ENCODE data around the gene ENTR1.

Gene ENTR1

DNA sequence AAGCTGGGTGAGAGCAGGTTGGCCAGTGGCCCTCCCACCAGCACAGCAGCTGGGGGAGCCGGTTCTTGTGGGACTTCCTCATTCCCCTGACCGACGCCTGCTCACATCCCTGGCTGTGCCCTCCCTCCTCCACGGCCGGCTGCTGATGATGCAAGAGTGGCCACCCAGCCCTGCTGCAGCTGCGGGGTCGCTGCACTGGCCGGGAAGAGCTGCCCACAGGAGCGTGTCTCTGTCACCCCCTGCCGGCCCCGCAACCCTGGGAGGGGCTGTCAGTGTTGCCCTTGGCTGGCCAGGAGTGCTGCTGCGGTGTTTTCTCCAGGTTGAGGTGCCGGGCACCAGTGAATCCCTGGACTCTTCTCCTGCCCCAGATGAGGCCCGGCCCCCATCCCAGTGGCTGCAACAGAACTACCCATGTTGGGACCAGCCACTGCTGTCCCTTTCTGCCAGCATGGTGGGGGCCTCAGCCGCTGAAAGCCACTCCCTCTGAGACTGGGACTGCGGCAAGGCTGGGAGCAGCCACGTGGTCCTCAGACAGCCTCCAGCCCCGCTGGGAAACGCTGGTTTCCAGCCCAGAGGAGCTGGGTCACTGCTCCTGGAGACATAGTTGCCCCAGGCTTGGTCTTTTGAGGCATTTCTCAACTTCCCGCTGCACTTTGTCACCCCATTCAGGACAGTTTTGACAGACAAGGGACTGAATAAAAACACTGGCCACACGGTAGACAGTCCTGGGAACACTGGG, 37.7 kb downstream of the ENTR1 start:
- no peak for FAIRE-seq

DNA sequence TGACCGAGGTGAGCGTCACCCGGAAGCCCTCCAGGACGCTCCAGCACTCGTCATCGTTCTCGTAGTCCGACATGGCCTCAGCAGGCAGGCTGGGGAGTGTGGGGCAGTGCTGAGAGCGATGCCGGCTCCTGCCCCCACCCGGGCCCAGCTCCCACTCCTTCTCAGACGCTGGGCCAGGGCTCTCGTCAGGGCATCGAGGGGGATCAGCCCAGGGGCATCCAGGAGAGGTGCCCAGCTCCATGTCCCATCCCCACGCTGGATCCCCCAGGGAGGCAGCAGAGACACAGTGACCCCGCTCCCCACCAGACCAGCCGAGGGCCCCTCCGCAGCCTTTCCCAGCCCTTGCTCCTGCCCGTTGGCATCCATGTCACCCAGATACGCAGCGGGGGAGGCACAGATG, 38.4 kb downstream of the ENTR1 start:
- no peak for FAIRE-seq

DNA sequence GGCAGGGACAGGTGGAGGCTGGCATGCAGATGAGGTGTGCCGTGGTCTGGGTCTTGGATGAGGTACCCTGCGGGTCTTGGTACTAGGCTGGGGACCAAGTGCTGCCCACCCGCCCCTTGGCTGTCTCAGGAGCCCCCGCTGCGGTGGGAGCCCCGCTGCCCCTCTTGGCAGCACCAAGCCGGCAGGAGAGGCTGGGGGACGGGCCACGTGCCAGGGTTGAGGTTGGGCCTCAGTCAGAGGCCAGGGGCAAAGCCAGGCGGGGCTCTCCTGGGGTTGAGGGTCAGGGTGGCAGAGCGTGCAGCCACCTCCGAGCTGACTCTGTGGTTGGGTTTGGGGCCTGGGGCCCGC, 38.9 kb downstream of the ENTR1 start:
- FAIRE-seq = no peak

DNA sequence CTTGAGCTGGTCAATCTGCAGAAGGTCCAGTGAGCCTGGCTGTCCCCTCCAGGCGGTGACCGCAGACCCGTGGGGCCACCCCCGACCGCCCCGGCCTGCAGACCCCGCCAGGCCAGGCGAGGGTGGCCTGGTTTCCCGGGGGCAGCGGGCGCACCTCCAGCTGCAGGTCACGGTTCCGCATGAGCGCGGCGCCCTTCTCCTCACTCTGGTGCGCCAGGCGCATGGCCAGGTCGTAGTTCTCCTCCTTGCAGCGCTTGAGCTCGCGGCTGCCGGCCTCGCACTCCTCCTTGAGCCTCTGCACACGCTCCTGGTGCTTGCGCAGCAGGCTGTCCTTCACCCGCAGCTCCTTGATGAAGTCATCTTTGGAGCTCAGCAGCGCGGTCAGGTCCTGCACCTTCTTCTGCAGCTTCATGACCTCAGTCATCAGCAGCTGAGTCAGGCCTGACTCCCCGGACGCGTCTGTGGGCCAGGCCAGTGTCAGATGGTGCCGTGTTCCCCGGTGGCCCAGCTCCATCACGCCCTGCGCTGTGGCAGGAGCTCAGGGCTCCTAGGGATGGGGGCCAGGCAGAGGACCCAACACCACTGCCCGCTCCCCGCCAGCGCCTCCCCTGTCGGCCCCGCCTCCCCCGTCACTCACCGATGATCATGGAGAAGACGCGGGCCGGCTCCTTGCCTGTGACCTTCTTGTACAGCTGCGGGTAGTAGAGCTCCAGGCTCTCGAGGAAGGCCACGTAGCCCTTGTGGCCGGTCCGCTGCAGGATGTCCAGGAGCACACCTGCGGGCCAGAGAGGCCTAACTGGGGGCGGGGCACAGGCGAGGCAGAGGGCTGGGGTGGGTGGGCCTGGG, 39.5 kb downstream of the ENTR1 start:
- no peak for FAIRE-seq

DNA sequence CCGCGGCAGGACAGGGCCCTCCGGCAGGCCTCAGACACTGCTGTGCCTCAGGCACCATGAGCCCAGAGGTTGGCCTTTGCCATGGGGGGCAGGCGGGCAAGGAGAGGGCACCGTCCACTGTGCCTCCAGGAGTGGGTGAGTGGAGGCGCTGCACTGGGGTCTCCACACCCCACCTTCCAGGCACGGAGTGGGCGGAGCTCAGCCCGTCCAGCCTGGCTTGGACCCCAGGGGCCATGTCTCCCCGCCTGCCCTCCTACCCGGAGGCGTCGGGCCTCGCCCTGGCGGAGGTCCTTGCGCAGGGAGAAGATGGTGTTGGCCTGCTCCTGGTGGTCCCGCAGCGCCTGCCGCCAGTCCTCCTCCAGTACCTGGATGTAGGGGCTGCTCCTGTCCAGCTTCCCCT, 40.4 kb downstream of the ENTR1 start:
- no peak for FAIRE-seq

DNA sequence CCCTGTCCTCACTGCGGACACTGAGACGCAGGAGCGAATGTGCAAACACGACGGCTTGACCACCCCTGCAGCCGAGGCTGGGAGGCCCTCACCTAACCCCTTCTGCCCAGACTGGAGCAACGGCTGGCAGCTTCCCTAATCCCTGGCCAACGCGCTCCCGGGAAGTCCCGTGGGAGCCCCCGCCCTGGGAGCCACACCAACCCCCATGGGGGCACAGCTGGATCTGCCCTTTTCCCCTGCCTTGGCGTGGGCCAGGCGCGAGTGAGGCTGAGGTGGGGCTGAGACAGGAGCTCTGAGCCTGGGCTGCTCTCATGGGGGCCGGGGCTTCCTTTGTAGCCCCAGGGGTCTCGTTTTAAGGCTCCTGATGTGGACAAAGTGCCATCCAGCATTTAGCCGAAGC, 42.2 kb downstream of the ENTR1 start:
- FAIRE-seq = no peak

DNA sequence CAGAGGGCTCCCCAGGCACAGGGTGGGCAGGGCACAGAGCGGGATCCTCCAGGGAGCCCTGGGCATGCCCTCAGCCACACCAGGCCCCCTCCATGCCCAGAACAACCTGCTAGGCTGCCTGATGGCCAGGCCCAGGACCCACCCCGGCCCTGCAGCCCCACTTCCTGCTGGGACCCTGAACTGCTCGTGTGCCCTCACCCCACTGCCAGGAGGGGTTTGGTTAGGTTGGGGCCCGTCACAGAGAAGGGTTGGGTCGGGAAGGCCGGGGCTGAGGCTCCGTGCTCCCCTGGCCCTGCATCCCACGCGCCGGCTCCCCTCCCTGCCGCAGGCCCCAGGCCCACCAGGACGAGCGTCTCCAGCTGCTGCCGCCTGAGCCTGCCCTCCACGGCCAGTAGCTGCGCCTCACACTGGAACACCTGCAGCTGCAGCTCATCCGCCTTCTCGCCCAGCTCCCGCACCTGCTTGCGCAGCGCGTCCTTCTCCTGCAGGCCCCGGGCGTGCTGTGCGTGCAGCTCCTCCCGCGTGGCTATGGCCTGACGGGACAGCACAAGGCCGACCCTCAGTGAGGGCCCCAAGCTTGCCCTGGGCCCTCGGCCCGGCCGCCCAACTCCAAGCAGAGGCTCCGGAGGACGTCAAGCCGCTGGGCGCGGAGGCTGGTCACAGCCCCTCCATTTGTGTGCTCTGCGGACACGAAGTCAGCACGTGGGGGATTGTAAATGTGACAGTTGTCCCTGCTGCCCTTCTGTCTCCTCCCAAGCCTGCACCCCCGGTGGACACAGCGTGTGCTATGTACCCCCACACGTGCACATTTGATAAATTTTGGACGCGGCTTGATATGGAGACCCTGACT, 42.9 kb downstream of the ENTR1 start:
- no peak for FAIRE-seq

DNA sequence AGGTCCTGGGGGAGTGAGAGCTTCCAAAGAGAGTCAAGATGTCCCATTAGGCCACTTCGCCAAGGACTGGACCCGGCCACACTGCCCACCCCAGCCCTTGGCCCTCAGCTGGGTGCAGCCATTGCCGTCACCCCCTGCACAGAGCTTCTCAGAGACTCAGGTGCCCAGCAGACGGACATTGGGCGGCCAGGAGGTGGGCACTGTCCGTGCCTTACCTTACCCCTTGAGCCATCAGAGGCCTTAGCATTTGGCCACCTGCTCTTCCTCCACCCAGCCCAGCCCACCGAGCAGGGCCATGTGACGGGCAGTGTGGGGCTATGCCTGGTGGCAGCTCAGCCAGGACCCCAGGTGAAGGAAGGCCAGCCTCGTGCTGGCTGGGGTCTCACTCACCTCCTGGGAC, 43.6 kb downstream of the ENTR1 start:
- no peak for FAIRE-seq

DNA sequence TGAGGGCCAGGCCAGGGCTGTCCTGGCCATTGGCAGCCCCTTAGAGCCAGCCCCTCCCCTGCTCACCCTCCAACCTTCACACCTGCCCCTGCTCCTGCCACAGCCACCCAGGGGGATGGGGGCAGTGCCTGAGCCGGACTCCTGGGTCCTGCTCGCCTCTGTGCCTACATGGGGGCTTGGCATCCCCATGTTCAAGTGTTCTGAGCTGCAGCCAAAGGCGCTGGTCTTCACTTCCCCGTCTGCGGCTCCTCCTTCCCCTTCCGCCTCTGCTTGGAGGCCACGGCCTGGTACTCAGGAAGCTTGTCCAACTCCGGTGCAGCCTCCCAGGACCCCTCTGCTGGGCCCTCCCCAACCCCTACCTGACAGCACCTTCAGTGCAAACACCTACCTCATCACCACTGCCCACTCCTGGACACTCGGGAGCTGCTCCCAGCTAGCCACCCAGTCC, 44.6 kb downstream of the ENTR1 start:
- no peak for FAIRE-seq

DNA sequence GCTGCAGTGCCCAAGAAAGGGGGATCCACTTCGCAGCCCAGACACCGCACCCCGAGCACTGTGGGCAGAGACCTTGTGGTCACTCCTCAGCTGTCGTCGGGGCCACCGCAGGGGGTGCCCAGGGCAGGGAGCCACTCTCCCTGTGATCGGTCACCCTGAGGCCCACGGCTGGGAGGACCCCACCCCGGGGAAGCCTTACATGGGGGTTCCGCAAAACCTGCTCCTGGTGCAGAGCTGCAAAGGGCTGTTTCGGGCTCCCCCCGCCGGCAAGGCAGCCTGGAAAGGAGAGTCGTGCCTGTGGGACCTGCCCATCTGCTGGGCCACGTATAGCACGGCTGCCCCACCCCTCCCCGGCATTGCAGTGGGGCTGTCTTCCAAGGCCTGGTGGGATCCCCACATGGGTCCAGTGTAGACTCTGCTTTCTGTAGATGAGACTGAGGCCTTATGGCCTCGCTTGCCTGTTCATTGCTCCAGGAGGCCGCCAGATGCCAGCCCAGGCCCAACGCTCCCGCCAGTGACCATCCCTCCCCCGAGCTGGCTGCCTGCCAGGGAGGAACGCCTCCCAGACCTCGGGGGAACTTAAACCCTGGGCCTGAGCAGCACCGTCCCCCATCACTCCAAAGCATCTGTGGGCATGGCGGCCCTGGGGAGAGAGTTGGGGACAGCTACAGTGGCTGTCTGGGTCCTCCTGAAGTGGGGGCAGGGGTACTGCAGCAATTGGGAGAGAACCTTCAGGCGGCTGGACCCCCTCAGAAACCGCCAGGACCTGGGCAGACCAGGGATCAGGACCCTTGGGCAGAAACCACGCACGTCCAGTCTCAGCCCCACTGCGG, 45.3 kb downstream of the ENTR1 start:
- FAIRE-seq = no peak

DNA sequence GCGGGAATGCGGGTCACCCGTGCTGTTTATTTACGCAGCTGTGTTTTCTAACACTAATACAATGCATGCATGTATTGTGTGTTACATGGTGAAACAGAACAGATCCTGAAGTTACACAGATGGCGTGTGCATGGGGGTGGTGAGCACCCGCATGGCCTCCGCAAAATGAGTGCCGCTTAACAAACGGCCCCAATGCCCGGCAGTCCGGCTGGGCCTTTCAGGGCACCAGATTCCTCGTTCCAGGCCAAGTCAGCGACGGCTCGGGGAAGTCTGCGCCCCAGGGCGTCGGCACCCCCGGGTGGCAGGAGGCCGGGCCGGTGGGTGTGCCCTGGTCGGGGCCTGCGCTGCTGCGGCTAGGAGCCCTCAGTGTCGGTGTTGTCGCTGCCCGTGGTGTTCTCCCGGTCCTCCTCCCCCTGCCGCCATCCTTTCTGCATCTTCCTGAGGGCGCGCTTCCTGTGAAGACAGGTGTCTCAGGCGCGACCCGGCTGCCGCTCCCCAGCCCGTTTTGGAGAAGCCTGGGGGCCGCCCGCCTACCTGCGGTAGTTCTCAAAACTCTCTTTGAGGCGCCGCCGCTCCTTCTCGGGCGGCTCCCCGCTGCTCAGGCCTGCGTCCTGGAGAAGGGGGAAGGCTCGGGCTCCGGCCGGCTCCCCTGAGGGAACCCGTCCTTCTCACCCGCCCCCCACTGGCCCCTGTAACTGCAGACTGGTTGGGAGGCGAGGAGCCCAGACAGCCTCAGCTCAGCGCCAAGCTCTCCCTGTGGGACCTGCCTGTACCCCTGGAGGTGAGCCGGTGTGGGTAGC, 46.3 kb downstream of the ENTR1 start:
- FAIRE-seq = no peak

DNA sequence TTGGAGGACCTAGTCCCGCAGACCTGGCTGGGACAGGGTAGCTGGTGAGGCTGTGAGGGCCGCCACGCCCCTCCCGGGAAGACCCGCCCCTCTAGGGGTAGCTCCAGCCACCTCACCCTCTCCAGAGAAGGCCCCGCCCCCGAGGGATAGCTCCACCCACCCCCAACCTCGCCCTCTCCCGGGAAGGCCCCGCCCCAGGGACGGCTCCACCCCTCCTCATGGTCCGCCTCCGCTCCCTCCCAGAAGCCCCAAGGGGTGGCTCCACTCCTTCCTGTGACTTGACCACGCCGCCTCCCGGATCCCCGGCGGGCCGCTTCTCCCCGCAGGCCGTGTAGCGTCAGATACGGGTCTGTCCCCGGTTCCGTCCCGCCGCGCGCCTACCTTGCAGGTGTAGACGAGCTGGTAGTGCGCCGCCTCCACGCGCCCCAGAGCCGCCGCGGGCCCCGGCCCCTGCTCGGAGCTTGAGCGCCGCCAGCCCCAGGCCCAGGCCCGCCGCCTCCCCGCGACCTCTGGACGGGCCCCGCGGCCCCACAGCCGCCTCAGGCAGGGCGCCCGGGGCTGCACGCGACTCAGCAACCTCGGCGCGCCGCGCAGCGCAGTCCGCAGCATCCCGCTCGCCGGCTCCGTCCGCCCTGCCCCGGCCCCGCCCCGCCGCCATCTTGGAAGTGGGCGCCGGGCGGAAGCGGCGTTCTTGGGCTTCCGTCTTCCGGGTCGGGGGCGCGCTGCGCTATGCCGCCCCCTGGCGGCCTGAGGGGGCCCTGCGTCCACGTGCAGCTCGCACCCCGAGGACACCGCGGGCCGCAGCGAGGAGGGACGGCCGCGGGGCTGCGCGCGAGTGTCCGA, 47.1 kb downstream of the ENTR1 start, which contains the start of gene DNLZ:
DNLZ (minus strand) TSS at position 639 of the 843 bp plus-strand sequence; CDS start at position 609, 30 bp downstream.
- FAIRE-seq = no peak

DNA sequence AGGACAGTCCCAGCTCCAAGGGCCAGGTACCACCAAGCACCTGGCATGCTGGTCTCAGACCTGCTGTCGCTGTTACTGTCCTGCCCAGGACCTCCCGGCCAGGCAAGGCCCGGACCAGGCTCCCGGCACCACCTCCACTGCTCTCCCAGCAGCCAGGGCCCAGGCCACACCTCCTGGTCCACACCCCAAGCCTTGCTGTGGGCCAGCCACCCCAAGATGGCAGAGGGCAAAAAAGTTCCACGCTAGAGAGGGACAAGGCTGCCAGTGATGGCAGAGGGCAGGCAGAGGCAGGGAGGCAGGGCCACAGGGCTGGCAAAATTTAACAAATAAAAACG, 48.0 kb downstream of the ENTR1 start:
- no peak for FAIRE-seq

DNA sequence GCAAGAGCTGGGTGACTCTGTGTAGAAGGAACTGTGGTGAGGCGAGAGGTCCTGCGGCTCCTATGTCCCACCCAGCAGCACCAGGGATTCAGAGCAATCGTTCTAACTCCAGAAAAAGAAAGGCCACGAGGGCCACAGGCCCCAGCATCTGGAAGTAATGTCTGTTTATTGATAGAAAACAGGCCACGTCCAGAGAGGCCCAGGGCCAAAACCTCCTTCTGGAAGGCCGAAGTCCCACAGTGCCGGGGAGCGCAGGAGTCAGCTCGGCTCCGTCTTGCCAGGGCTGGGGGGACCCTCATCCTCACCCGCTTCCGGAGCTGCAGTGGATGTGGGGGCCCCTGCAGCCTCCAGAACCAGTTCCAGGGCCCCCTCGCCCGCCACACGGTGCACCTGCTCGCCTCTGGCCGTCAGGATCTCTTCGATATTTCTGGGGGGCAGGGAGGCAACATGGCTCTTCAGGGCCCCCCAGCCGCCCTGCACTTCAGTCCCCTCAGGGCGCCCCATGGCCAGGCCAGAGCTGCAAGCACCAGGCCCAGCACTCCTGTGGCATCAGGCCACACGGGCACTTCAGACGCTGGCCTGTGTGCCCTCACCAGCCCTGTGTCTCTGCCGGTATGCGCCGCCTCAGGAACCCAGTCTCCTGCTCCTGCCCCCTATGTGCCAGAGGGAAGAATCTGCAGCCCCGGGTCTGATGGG, 48.5 kb downstream of the ENTR1 start:
- no peak for FAIRE-seq

DNA sequence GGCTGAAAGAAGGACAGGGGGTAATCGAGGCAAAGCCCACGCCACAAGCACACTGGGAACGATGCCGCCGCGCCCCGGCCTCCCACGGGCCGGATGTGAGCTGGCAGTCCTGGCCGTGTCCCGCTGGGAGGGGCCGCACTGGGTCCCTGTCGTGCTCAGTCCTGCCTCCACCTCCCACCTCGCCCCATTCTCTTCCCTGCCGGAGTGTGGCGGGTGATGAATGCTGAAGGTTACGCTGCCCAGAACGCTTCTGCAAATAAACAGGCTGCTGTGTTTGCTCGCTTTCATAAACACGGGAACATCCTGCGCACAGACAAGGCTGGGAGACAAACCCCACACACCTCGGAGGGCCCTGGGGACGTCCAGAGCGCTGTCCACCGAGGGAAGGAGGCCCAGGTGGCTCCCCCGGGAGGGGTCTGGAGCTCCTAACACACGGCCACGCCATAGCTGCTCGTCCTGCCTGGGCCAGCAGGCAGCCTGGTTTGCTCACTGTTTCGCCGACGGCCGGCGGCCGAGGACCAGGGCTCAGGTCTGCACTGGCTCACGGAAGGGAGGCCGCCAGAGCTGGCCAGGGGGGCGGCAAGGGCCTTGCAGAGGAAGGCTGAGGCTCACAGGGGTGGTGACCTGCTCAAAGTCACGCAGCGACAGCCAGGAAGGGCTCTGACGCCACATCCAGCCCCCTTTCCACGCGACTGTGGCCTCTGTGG, 49.2 kb downstream of the ENTR1 start:
- FAIRE-seq = no peak

DNA sequence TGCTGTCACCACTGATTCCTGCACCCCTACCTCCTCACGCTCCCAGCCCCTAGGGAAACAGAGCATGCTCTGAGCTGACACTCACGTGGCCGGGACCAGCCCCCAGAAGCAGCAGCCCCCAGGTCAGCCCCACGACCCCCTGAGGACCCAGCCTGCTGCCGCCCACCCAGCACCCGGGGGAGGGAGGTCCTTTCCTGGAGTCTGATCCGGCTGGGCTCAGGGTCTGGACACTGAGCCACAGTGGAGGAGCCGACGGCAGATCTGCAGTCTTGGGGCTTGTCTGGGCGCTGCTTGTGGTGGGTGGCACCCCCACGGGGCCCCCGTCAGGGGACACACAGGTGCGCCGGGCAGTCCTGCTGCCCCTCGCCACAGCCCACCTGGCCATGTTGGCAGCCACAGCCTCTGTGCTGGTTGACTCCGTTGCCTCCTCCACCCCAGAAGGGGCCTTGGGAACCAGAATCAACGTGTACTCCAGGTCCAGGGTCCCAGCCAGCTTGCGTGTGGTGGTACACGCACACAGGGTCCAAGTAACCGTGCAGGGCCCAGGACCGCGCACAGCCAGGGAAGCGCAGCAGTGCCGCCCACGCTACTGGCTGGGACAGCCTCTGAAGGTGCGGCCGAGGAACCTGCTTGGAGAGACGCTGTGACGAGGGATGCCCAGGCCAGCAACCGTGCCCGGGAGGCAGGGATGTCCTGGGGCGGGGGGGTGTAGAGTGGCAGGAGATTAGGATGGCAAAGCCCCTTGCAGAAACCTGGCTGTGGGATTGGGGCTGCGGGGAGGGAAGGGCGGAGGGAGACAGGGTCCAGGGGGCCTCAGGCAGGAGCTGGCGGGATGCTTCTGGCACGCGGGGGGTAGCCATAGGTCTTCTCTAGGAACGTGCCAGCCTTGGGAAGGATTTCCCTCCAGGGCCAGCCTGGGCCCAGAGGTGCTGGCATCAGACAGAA, 50.4 kb downstream of the ENTR1 start:
- no peak for FAIRE-seq

DNA sequence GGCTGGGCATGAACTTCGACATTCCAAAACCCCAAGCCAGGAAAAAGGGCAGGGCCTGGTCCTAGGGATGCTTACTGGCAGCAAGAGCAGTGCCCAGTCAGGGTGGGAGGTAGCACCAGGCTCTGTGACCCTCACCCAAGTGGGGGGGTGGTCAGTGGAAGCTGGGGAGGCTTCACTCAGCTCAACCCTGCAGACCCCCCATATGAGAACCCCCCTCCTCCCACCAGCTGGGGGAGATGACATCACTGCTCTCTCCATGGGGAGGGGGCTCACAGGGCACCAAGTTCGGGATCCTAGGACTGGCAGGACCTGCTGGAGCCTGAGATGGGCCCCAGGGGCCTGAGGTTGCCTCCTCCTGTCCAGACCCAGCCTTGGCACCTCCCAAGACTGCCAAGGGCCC, 51.5 kb downstream of the ENTR1 start:
- FAIRE-seq = no peak

DNA sequence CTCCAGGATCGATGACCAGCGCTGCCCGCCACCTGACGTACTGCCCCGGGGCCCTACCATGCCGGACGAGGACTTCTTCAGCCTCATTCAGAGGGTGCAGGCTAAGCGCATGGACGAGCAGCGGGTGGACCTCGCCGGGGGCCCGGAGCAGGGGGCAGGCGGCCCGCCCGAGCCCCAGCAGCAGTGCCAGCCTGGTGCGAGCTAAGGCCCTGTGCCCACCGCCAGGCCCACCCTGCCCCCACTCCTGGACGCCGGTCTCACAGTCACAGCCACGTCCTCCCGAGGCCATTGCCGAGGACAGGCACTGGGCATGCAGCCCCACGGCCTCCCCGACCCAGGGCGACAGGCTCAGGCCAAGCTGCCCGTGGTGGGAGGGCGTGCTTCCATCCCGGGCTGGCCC, 52.4 kb downstream of the ENTR1 start:
- no peak for FAIRE-seq
